COLO829 (cell line): ENCODE results near the gene CHRNA9.
"Not testable (repeated sequence)": the region's sequence is repeated elsewhere in the genome, so short reads cannot be mapped to it uniquely, and the experiment has no call there.

Source experiments
- DNase-seq: peaks from one replicate; pipeline ENCODE4 v3.0.0; 2012; ENCODE audit warnings: low spot score

Gene CHRNA9

GRCh38 chr4:40380647-40381046 is 45.5 kb downstream of the CHRNA9 start:
- DNase-seq, result no peak

GRCh38 chr4:40388239-40388638 is 53.1 kb downstream of the CHRNA9 start:
- DNase-seq, result no peak

DNA sequence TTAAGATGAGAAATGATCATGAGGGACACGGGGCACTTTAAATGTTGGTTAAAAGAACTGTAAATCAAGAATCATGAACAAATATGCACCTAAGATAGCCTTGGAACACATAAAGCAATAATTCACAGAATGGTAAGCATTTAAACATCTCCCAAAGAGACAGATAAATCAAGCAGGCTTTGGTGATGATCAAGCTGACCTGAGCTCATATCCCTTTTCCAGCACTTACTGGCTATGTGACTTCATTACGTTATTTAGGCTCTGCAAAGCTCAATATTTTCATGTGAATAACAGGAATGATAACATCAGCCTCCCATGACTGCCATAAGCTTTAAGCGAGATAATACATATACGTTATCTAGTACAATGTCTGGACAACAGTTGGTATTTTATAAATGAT is 54.9 kb downstream of the CHRNA9 start:
- DNase-seq, result no peak

GRCh38 chr4:40392241-40392640 is 57.1 kb downstream of the CHRNA9 start:
- DNase-seq, result not testable (repeated sequence)

DNA sequence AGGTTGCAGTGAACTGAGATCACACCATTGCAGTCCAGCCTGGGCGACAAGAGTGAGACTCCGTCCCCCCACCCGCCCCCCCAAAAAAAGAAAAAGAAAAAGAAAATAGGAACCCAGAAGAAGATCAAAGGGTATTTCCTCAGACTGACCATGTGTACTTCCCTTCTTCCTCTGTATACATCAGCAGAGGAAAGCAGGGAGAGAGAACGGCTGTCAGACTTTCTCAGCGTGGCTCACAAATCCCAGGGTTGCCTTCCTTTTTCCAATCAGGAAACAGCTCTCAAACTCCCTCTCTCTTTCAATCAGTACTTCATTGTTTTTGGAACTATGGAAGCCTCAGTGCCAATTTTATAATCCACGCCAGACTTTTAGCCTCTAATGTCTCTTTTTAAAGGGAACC is 59.1 kb downstream of the CHRNA9 start:
- no peak for DNase-seq

DNA sequence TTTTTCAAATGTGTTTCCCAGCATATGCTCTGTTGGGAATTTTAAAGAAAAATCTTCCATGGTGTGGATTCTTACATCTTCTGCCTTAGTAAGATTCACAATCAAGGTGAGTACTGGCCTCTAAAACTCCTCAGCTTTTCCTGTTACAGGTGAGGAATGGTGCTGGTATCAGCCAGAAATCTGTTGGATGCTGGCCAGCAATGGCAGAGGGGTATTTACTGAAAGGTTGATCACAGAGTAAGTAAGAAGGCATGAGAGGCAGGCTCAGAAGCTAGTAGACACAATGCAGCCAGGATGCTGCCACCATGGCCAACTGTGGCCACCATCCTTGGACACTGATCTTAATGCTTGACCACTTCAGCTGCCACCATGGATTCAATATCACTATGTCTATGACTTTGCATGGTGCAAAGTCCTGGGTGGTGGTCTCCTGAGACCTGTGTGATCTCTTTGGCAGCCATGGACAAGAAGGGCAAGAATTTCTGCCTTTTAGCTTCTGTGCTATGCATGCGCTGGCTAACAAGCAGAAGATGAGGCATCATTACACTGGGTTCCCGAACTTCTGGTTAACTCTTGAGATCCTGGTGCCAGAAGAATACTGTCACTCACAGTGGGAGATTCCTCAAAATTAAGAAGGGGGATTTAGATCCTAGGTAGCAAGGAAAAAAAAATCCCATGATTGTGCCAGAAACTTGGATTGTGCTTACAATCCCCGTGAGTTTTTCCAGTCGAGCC is 60.2 kb downstream of the CHRNA9 start:
- DNase-seq, result no peak

- no peak for DNase-seq
Observed at GRCh38 chr4:40395908-40396793, 61.0 kb downstream of the CHRNA9 start.

- no peak for DNase-seq
Observed at GRCh38 chr4:40399578-40399977, 64.4 kb downstream of the CHRNA9 start.

- no peak for DNase-seq
Observed at GRCh38 chr4:40401096-40401495, 66.0 kb downstream of the CHRNA9 start.

GRCh38 chr4:40401631-40402030 is 66.5 kb downstream of the CHRNA9 start:
- DNase-seq, result no peak

DNA sequence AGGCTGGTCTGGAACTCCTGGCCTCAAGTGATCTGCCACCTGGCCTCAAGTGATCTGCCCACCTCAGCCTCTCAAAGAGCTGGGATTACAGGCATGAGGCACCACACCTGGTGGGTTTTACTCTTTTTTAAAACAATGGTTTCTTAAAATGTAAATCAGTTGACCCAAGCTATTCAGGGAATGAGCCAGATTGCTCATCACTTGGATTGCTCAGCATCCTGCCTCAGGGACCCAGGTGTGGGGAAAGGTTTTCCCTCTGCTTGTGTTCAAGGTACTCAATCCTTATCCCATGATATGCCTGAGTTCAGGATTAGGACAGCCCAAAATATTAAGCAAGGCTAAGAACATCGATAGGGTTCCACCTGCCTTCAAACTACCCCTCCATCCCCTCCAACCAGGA is 67.4 kb downstream of the CHRNA9 start:
- no peak for DNase-seq

DNA sequence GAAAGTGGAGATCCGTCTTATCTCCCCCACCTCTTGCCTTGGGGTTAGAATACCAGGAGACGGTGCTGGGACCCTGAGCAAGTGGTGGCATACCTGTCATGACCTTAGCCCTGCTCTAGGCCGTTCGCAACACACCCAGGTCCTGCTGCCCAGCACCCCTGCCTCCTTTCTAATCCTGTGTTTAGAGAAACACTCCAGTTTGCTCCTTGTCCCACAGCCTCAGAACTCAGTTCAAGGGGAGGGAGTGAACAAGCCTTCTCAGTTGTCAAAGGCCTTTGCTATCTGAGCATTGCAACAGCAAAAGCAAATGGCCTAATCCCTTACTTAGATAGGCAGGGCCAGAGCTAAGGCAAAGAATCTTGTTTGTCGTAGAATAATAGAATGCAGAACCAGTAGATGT is 67.9 kb downstream of the CHRNA9 start:
- no peak for DNase-seq
